ENCODE data around the gene EBI3. TPM values are rescaled to one million over a fixed set of nuclear protein-coding genes. Genes with fewer than 3 reads are reported as not detected.
"Not testable (repeated sequence)": the region's sequence is repeated elsewhere in the genome, so short reads cannot be mapped to it uniquely, and the experiment has no call there.

The EBI3 gene
- total RNA-seq, 1 experiment from 2014 or later, result not detected

GRCh38 chr19:4258181-4258580 is 28.9 kb downstream of the EBI3 start:
- Histone ChIP-seq H3K4me3 (no peak overlapping the region), H3K27me3 (no peaks in the 10 kb centered on the region), H3K9me3 (no peaks in the 10 kb centered on the region), H3K36me3 (peaks cover 11% of the 10 kb centered on the region)
- no peak for DNase-seq

GRCh38 chr19:4260613-4261191 is 31.4 kb downstream of the EBI3 start:
- Histone ChIP-seq H3K4me3 (no peak overlapping the region), H3K9me3 (no peaks in the 10 kb centered on the region), H3K36me3 (peaks cover 8% of the 10 kb centered on the region), H3K27me3 (no peaks in the 10 kb centered on the region)
- DNase-seq, result no peak

GRCh38 chr19:4264812-4265211 is 35.5 kb downstream of the EBI3 start:
- Histone ChIP-seq H3K4me3 (no peak overlapping the region), H3K9me3 (no peaks in the 10 kb centered on the region), H3K27me3 (no peaks in the 10 kb centered on the region), H3K36me3 (no peaks in the 10 kb centered on the region)
- DNase-seq, result no peak

- Histone ChIP-seq H3K4me3 (no peak overlapping the region), H3K9me3 (no peaks in the 10 kb centered on the region), H3K27me3 (no peaks in the 10 kb centered on the region), H3K36me3 (no peaks in the 10 kb centered on the region; the same call in 1 of the 2 replicates)
- no peak for DNase-seq
These were observed 37.1 kb downstream of the EBI3 start for GRCh38 chr19:4266253-4267000.

- Histone ChIP-seq H3K36me3 (no peaks in the 10 kb centered on the region; the same call in 1 of the 2 replicates), H3K4me3 (no peak overlapping the region), H3K27me3 (no peaks in the 10 kb centered on the region), H3K9me3 (no peaks in the 10 kb centered on the region)
- DNase-seq, result peak; percentile 16
These were observed 38.0 kb downstream of the EBI3 start for GRCh38 chr19:4267101-4267900.

GRCh38 chr19:4267901-4268815 is 38.8 kb downstream of the EBI3 start:
- Histone ChIP-seq H3K4me3 (no peak overlapping the region), H3K27me3 (no peaks in the 10 kb centered on the region), H3K36me3 (no peaks in the 10 kb centered on the region; the same call in 1 of the 2 replicates), H3K9me3 (no peaks in the 10 kb centered on the region)
- no peak for DNase-seq

- no peak for DNase-seq
- H3K27me3 ChIP-seq, result no peaks in the 10 kb centered on the region
- no peak overlapping the region for H3K4me3 ChIP-seq
- H3K9me3 ChIP-seq, result no peaks in the 10 kb centered on the region
- no peaks in the 10 kb centered on the region; the same call in 1 of the 2 replicates for H3K36me3 ChIP-seq
These were observed 39.6 kb downstream of the EBI3 start for GRCh38 chr19:4268816-4269430.

- Histone ChIP-seq H3K4me3 (no peak overlapping the region), H3K27me3 (no peaks in the 10 kb centered on the region), H3K9me3 (no peaks in the 10 kb centered on the region), H3K36me3 (no peaks in the 10 kb centered on the region; the same call in 1 of the 2 replicates)
- DNase-seq, result no peak
These were observed 43.6 kb downstream of the EBI3 start for GRCh38 chr19:4272894-4273293.

GRCh38 chr19:4274321-4274686 is 45.0 kb downstream of the EBI3 start:
- DNase-seq, H3K27me3 ChIP-seq, H3K4me3 ChIP-seq, H3K36me3 ChIP-seq, H3K9me3 ChIP-seq: not testable (repeated sequence)

GRCh38 chr19:4277191-4277696 is 47.9 kb downstream of the EBI3 start:
- Histone ChIP-seq H3K27me3 (peaks cover 21% of the 10 kb centered on the region), H3K9me3 (no peaks in the 10 kb centered on the region), H3K36me3 (no peaks in the 10 kb centered on the region), H3K4me3 (no peak overlapping the region)
- DNase-seq, result no peak

- H3K27me3 ChIP-seq, result peaks cover 26% of the 10 kb centered on the region
- H3K4me3 ChIP-seq, result no peak overlapping the region
- H3K9me3 ChIP-seq, result no peaks in the 10 kb centered on the region
- DNase-seq, result no peak
- no peaks in the 10 kb centered on the region for H3K36me3 ChIP-seq
These were observed 48.7 kb downstream of the EBI3 start for GRCh38 chr19:4278010-4278409.

GRCh38 chr19:4278419-4279266 is 49.3 kb downstream of the EBI3 start, which contains the start of gene SHD:
SHD (plus strand) TSS chr19:4279266; CDS start chr19:4280064, 798 bp downstream.
- no peak for DNase-seq
- no peaks in the 10 kb centered on the region for H3K36me3 ChIP-seq
- peaks cover 29% of the 10 kb centered on the region for H3K27me3 ChIP-seq
- no peak within 1 kb of the TSS for H3K4me3 ChIP-seq
- H3K9me3 ChIP-seq, result no peaks in the 10 kb centered on the region

GRCh38 chr19:4279267-4279529 is 49.9 kb downstream of the EBI3 start:
- DNase-seq, result no peak
- H3K27me3 ChIP-seq, result peaks cover 34% of the 10 kb centered on the region
- no peak overlapping the region for H3K4me3 ChIP-seq
- no peaks in the 10 kb centered on the region for H3K9me3 ChIP-seq
- H3K36me3 ChIP-seq, result no peaks in the 10 kb centered on the region

- Histone ChIP-seq H3K4me3 (no peak overlapping the region), H3K9me3 (no peaks in the 10 kb centered on the region), H3K36me3 (no peaks in the 10 kb centered on the region), H3K27me3 (peaks cover 40% of the 10 kb centered on the region)
- DNase-seq, result no peak
These were observed 50.5 kb downstream of the EBI3 start for GRCh38 chr19:4279530-4280422.

Measured in MG63 (cell line).